Gastrocnemius medialis (tissue), 4 donors: Measurements from ENCODE around the gene MTFR2.

Experiments used
- CTCF ChIP-seq, 5 experiments: fragments of 450-650 bp in 3 of 5; fragments of 200-600 bp in 2 of 5; sonication (generic) in 2 of 5; IDR thresholded peaks in 4 of 5; conservative IDR thresholded peaks in 1 of 5; 1 replicate in 4 of 5; 2 replicates in 1 of 5; pipeline ENCODE4 v1.5.1; 2016 to 2019; ENCODE audit warnings: antibody characterized with exemption in 5 of 5, mild to moderate bottlenecking in 3 of 5, moderate library complexity in 3 of 5
- POLR2A ChIP-seq, 2 donors: fragments of 450-650 bp; IDR thresholded peaks; one replicate each; pipeline ENCODE4 v1.6.1; 2017; ENCODE audit warnings: antibody characterized with exemption in 2 of 2, mild to moderate bottlenecking in 2 of 2, moderate library complexity in 2 of 2

DNA sequence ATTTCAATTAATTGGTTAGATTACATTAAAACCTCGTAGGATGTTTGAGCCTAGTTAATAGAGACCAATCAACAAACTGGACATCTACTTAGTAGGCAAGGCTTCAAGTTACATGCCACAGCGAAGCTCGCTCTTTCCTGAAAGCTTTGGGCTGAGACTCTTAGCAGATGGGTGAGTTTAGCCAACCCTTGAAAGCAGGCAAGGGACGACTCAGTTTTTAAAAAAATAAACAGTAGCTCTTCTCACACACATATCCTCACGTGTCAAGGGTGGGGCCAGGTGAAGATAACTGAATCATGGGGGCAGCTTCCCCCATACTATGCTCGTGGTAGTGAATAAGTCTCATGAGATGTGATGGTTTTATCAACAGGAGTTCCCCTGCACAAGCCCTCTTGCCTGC, 775 bp downstream of the MTFR2 start:
- TF ChIP-seq CTCF (IDR thresholded peaks at IDR 0.05 in 4 of 5, conservative IDR thresholded peaks at IDR 0.05 in 1 of 5) = no peak
- TF ChIP-seq POLR2A (IDR thresholded peaks at IDR 0.05) = no peak
